NOMO-1 treated with dmso at 0.1 percent for 144 hours (cell line): ENCODE results near the gene LYRM9.
"Not testable (repeated sequence)": the region's sequence is repeated elsewhere in the genome, so short reads cannot be mapped to it uniquely, and the experiment has no call there.

ENCODE experiments used
- DNase-seq: peaks from one replicate; lab custom pipeline; 2025; ENCODE audit not compliant: unreplicated experiment; lab: John Stamatoyannopoulos, UW

Gene LYRM9

DNA sequence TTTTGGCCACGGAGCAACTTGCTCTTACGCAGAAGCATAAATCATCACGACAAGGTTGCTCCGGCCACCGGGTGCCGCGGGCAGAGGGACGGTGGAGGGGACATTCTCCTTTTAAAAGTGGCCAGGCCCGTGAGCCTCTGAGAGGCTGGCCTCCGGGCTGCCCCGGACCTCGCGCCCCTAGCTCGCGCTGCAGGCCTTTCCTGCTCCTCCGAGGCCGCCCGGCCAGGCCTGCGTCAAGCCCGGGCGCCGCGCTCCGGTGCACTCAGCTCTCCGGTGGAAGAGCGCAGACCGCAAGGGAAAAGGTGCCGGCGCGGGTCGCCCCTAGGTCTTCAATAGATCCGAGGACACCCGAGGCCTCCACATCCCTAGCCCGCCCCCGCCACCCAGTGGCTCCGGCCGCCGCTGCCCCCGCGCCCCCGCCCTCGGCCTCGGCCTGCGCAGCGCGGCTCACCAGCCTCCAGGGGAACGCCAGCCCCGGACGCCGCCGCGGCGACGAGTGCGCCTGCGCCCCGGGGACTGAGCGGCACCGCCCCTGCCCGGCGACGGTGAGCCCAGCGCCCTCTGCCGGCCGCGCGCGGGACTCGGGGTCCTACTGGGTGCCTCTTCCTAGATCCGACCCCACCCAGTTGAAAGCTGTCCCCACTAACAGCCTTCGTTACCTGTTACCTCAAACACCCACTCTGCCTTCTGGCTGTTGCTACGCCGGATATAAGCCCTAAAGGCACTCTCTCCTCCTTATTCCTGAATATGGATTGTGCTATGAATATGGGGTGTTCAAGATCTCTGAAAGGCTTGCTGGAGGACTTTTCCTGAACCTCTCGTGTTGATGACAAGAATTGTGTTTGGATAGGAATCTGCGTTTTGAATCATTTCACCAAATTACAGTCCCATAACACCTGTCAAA, at the start of gene LYRM9:
LYRM9 (minus strand) TSS at position 500 of the 904 bp plus-strand sequence. CDS start 10,671 bp downstream, outside the sequence.
- peak; percentile 79 for DNase-seq

DNA sequence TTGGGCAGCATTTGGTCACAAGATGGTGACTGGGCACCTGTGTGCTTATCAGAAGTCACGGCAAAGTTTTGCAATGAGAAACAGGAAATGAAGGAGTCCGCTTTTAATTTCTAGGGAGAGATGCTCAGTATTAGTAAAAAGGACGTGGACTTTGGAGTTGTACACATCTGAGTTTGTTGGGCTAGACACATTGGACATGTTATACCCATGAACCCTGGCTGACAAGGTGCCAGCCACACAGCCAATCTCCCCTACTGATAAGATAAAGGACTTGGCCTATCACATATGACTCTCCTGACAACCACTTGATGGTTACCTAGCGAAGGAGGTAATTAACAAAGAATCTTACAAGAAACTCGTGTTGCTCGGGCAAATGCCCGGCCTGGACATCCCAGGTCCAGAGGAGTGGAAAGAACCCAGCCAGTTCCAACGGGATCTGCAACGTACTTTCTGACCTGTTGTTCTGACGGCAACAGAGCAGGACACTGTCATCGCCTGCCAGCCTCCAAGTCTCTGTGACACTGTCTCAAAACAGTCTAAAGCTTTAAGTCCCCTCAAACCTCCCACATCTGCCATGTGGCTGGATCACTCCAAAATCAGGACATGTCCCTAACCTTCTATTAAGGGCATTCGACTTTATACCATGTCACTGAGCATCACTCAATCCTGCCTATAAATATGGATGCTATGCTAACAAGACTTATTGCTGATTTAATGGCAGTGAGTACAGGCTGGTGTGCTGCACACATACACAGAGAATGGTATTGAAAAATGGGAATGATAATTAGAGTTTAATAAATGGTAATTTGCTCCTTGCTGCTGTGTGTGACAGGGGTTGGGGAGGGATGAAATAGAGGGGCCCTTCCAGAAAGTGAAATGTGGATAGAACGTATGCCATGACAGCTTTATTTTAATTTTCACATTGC, 47.6 kb upstream of the LYRM9 start:
- DNase-seq = no peak

DNA sequence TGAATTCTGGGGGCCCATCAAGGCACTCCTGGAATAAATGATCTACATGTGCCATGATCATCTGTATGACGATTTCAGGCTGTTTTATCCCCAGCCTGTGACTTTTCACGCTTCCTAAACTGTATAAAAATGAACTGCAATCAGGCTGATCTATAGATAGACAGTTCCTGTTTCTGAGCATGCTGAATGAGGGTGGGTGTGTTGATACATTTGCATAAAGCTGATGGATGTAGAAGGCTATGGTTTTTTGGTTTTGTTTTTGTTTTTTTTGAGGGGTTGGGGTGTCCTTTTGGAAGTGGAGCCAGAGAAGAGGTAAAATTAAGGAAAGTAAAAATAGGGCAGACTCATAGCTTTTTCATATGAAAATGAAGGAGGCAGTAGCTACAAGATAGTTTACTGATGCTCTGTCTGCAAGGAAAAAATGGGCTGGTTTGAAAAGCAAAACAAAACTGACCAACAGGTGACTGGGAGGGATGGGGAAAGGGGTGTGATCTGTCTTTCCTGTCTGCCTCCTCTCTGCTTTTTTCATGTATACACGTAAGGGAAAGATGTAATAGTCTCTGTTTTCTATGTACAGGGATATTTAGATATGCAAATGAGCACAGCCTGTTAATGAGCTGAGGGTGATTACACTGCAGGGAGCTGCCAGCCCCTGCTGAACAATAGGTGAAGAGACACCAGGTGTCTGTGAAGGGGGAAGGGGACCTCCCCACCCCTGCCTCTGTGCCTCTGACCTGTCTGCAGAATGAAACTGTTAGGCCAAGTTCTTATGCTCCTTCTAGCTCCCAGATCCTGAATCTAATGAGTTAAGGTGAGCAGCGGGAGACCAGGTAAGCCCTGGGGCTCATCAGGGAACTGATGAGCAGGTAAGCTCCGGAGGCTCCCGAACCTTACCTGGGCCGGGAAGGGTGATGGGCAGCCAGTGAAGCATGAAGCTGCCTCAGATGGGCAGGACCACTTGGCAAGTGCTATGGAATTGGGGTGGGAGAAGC, 46.6 kb upstream of the LYRM9 start:
- DNase-seq = no peak

DNA sequence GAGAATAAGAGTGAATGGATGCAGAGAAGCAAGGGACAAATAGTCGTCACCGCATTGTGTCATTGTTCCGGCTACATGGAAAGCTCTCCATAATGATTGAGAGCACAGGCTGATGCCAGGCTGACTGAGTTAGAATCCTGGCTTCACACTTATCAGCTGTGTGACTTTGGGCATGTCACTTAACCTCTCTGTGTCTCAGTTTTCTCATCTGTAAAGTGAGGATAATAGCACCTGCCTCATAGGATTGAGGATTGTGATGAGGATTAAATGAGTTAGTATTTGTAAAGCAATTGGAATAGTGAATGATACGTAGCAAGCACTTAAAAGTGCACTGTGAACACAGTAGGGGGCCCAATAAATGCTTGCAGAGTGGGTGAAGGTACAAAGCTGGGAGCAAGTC, 45.7 kb upstream of the LYRM9 start:
- no peak for DNase-seq

DNA sequence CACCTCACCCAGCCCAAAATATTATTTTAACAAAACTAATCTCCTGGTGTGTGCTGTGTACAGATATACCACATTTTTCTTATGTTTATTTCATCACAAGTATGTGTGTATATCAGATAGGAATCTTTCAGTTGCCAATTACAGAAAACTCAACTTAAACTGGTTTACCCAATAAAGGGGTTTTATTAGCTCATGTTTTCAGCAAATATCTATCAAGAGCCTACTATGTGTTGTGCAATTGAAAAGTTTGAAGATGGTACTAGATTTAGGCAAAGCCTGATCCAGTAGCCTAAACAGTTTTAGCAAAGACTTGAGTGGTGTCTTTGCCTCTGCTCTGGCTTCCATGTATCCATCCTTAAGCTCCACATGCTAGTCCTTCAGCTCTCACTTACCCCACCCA, 45.1 kb upstream of the LYRM9 start:
- DNase-seq = no peak

DNA sequence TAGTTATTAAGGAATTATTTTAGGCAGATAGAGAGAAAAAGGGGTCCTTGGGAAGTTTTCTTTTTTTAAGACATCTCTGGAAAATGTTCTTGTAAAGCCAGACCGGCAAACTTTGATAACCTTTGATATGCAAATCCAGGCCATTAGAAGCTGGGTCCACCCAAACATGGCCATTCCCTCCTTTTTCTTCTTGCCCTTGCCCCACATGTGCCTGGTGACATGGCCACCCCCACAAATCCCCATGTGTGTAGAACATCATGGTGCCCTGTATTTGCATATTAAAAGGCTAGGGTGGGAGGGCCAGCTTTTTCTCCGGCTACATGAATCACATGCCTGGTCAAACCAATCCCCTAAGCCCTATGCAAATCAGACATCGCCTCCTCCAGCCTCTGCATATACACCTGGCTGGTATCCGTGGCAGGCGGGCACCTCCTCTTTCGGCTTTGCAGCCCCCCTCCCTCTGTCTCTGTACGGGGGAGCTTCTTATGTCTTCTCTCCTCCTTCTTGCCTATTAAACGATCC, 43.9 kb upstream of the LYRM9 start:
- DNase-seq = no peak

DNA sequence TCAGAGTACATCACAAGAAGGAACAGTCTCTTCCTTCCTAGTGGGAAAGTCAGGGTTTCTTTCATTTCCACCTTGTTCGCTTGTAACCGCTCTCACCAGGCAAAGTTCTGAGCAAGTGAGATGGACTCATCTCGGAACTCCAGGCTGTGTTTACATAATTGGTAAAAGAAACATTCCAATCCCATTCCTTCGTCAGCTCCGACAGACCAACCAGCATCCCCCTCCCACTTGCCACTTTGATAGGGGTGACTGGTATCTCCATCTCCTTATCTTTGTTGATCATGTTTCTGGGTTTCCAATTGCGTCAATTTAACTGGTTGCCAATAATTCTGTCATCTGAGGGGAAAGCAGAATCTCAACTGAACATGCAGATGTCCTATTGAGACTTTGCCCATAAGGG, 36.8 kb upstream of the LYRM9 start:
- DNase-seq = no peak

DNA sequence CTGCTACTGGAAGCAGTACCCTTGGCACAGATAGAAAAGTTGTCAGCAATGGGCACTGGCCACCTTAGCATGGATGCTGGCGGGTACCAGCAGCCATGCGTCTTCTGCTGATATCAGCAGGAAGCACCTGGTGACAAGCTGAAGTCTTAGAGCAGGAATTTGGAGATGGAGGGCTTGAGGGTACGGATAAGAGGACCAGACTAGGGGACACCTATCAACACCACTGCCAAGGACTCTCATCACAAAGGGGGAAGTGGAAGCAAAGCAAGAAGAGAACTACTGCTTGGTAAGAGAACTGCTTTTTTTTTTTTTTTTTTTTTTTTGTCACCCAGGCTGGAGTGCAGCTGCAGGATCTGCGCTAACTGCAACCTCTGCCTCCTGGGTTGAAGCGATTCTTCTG, 35.4 kb upstream of the LYRM9 start:
- no peak for DNase-seq

DNA sequence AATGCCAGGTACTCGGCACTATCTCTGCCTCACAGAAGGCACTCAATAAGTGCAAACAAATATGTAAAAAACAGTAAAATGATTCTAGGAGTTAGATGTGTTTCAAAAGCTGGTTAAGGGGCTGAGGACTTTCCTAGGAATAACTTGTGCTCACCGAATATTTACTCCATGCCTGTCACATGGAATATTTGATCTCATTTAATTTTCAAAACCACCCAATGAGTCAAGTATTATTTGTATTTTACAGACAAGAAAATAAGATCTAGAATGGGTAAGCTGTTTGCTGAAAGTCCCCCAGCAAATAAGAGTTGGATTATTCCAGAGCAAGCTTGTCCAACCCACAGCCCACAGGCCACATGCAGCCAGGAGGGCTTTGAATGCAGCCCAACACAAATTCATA, 34.6 kb upstream of the LYRM9 start:
- no peak for DNase-seq

DNA sequence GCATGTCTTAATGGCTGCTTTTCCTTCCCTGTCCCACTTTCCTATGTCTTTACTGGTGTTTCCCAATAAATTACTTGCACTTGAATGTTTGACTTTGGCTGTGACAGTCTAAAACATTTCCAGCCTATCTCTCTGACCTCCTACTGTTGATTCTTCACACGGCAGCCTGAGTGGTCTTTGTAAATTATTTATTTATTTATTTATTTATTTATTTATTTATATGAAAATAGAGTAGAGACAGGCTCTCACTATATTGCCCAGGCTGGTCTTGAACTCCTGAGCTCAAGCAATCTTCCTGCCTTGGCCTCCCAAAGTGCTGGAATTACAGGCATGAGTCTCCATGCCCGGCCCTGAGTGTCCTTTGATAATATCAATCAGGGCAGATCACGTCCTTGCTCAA, 28.4 kb upstream of the LYRM9 start:
- DNase-seq = no peak

DNA sequence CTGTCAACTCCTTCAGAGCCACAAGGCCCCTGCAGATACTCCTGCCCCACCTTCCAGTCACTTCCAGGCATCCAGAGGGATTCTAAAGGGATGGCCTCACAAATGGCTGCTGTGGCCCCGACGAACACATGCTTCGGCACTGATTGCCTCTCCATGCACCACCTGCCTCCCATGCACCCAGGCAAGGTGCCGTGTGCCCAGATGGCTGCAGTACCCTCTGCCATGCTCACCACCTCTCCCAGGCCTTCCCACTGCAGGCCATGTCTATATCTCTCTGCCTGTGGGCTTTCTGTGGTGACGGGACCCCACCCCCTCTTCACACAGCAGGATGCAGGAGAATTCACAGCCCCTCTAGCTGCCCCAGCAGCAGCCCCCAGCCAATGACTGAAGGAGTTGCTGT, 27.9 kb upstream of the LYRM9 start:
- no peak for DNase-seq

DNA sequence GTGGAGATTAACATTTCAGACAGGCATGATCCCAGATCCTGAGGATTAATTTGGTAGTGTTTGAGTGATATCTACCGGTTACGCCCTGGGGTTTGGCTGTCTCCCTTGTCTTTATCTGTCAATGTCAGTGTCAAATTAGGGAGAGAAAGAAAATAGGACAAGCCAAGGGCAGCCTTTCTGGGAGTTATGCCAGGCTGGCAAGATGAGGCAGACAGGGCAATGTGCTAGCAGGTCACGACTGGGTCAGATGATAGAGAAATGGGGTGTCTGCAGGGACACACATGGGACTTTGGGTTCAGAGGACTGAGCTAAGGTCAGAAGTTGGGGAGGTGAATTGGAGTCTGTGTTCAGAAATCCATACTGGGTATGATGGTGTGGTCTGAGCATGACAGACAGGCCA, 27.4 kb upstream of the LYRM9 start:
- DNase-seq = no peak

DNA sequence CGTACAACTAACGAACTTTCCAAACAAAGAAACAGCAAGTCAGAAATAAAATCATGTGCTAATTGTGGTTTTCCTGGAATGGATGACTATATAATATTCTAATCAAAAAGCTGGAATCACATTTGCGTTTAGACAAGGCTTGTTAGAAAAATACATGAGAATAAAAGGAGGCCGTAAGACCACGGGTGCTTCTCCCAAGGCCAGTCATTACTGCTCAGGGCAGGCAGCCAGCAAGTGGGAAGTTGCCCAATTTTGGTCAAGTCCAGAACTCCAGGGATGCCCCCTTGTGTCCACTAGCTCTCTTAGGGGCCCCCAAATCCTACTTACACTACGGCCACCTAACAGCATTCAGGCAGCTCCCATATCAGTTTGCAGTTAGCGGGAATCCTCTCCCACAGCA, 25.9 kb upstream of the LYRM9 start:
- DNase-seq = no peak

DNA sequence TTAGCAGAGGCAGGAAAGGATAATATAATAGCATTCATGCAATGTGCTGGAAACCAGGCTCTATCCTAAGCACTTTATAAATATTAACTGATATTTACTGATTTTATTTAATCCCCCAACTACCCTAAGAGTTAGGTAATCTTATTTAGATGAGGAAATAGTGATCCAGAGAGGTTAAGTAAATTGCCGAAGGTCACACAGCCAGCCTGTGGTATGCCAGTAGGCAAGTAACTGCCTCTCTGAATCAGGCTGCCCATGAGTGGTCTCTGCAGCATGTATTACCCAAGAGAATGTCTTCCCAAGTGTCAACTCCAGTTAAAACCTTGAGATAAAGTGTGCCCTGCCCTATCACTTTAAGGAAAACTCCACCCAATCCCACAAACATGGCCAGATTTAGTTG, 25.3 kb upstream of the LYRM9 start:
- DNase-seq = no peak

DNA sequence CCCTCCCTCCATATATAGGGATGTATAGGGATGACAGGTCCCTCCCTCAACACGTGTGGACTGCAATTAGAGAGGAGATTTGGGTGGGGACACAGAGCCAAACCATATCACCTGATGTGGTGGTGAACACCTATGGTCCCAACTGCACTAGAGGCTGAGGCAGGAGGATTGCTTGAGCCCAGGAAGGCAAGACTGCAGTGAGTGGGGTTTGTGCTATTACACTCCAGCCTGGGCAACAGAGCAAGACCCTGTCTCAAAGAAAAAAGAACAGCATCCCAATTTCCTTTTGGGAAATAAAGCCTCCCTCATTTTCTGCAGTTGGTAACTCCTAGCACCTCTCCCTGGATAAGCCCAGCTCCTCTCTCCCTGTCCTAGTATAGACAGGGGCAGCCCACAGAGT, 23.8 kb upstream of the LYRM9 start:
- no peak for DNase-seq

DNA sequence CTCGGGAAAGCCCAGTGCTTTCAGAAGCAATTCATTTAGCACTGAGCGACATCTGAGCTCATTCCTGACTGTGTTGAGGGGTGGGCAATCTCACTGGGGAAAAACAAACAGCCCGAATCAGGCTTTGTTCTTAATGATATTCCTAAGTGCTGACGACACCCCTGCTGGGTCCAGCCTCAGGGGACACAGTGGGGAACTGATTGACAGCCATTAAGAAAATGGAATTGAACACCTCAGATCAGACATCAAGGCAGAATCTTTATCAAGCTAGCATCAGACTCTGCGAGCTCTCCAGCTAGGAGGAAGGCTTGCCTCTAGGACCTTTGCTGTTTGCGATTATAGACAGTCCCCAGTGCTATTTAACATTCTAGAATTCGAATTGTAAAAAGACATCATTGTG, 22.5 kb upstream of the LYRM9 start:
- no peak for DNase-seq

DNA sequence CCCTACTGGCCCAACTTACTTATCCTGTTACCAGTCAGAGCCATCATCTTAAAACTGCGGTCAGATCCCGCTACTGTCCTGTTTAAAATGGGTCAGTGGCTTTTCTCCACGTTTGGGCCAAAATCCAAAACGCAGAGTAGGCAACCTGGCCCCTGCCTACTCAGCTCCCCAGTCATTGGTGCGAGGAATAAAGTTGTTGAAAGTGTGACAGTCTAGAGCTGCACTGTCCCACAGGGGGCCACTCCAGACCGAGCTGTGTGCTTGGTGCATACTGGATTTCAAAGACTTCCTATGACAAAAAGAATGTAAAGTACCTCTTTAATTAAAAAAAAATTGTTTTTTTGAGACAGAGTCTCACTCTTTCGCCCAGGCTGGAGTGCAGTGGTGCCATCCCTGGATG, 21.2 kb upstream of the LYRM9 start:
- DNase-seq = no peak

DNA sequence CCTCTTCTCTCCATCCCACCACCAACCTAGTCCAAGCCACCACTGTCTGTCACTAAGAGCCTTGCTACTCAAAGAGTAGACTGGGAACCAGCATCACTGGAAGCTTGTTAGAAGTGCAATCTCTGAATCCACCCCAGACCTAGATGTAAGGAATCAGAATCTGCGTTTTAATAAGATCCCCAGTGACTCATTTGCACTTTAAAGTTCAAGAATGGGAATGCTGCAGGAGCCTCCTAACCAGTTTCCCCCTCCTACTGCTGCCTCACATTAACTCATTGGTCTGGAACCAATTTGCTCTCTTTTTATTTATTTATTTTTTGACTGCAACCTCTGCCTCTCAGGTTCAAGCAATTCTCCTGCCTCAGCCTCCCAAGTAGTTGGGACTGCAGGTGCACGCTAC, 19.8 kb upstream of the LYRM9 start:
- DNase-seq = no peak

DNA sequence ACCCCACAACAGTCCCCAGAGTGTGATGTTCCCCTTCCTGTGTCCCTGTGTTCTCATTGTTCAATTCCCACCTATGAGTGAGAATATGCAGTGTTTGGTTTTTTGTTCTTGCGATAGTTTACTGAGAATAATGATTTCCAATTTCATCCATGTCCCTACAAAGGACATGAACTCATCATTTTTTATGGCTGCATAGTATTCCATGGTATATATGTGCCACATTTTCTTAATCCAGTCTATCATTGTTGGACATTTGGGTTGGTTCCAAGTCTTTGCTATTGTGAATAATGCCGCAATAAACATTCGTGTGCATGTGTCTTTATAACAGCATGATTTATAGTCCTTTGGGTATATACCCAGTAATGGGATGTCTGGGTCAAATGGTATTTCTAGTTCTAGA, 19.1 kb upstream of the LYRM9 start:
- DNase-seq = not testable (repeated sequence)

DNA sequence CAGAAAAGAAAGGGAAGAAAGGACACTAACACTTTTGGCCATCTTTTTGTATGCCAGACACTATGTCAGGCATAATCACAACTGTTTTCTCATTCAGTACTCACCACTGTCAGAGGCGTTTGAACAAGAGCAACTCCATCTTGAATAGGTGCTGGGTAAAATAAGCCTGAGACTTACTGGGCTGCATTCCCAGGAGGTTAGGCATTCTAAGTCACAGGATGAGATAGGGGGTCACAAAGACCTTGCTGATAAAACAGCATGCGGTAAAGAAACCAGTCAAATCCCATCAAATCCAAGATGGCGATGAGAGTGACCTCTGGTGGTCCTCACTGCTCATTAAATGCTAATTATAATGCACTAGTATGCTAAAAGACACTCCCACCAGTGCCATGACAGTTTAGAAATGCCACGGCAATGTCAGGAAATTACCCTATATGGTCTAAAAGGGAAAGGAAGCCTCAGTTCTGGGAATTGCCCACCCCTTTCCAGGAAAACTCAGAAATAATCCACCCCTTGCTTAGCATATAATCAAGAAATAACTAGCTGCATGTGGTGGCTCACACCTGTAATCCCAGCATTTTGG, 14.9 kb upstream of the LYRM9 start:
- no peak for DNase-seq
